ENCODE measurements around the gene CD48.
"Not testable (repeated sequence)": the region's sequence is repeated elsewhere in the genome, so short reads cannot be mapped to it uniquely, and the experiment has no call there.

Gene CD48

DNA sequence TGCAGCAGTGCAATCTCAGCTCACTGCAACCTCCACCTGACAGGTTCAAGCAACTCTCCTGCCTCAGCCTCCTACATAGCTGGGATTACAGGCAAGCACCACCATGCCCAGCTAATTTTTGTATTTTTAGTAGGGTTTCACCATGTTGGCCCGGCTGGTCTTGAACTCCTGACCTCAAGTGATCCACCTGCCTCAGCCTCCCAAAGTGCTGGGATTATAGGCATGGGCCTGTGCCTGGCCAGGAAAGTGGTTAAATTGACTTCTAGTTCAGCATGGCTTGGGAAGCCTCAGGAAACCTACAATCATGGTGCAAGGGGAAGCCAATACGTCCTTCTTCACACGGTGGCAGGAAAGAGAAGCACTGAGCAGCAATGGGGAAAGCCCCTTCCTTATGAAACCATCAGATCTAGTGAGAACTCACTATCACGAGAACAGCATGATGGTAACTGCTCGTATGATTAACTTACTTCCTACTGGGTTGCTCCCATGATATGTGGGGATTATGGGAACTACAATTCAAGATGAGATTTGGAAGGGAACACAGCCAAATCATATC lies 981 bp upstream of the CD48 start:
- peak; percentile 44 for DNase-seq

DNA sequence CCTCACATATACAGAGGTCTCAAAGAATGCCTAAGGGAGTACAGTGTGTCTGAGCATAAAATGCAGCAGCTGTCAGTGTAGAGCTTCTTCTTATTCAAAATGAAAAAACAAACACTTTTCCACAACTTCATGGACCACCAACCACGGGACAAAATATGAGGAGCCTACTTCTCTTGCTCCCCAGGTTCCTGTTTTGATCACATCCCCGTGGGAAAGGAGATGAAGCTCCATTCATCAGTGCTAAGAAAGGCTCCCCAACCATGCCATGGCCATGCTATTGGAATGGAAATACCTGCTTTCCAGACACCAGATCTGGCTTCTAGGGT lies 383 bp downstream of the CD48 start:
- no peak for DNase-seq

DNA sequence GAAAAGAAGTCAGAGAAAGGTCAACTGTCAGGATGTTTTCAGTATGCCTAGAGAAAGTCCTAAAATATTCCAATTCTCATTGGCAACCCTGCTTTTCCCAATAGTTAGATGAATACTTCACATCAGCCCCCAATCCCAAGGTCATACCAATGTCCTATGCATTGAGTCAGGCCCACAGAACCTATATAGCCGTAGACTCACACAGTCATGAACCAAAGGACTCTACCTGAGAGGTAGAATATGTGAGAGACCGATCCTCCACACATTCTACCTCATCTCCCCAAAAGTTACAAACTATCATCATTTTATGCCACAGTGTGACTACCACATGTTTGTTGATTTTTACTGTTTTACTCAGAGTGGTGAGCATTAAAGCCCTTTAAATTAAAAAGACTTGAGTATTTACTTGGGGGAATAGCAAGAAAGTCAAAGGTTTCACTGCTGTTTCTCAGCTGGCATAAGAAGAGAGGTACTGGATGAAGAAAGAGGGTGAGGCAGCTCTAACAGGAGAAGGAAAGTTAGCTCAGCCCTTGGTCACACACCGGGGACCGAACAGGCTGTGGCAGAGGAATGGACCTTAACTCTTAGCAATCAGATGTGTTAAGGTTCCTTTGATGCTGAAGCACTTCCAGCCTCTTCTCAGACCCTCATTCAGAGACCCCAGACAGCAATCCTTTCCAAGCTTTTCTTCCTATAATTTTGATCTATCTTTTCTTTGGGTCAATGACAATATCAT lies 937 bp downstream of the CD48 start:
- DNase-seq: no peak

DNA sequence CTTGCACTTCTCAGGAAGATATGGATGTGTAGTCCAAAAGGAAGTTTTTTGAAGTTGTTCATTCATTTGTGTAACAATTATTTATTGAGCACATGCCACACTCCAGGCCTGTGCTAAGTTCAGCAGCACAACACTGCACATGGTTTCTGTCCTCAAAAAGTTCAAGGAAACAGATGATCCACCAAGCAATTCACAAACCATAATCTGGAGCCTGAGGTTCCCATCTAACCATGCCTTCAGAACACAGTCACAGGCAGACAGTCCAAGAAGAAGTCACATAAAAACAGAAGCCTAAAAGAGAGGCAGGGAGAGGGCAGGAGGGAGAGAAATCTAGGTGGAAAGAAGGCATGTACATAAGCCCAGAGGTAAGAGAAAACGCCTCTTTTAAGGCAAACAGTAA lies 1.9 kb downstream of the CD48 start:
- no peak for DNase-seq

GRCh38 chr1:160708801-160709200 lies 2.8 kb downstream of the CD48 start:
- peak; percentile 38 for DNase-seq

GRCh38 chr1:160708118-160708517 lies 3.5 kb downstream of the CD48 start:
- DNase-seq: no peak

DNA sequence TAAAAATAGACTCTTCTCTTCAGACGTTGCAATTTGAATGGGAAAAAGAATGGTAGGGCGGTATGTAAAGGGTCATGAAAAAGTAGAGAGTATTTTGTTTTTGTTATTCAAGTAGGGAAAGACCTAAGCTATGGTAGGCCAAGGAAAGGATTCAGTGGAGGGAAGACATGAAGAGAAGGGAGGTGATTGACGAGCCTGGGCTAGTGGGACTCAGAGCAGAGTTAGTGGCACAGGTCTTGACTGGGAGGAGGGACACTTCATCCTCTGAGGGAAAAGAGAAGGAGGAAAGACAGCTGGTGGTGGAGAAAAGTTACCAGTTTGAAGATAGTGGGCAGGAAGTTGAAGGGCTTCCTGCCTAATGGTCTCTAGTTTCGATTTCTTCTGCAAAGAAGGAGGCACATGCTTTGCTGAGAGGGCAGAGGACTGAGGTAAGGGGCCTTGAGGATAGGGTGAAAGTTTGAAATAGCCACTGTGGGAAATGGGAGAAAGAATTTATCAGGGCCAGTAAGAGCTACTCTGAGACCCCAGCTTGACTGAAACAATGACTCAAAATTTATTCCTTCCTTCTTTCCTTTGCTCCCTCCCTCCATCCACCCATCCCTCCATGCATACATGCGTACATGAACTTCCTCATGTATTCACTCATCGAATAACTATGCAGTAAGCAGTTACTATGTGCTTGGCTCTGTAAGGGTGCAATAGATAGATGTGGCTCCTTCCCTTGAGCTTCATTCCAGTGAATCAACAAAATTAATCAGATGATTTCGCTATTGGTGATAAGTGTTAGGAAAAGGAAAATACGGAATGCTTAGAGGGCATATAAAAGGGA lies 4.2 kb downstream of the CD48 start:
- peak; percentile 19 for DNase-seq

DNA sequence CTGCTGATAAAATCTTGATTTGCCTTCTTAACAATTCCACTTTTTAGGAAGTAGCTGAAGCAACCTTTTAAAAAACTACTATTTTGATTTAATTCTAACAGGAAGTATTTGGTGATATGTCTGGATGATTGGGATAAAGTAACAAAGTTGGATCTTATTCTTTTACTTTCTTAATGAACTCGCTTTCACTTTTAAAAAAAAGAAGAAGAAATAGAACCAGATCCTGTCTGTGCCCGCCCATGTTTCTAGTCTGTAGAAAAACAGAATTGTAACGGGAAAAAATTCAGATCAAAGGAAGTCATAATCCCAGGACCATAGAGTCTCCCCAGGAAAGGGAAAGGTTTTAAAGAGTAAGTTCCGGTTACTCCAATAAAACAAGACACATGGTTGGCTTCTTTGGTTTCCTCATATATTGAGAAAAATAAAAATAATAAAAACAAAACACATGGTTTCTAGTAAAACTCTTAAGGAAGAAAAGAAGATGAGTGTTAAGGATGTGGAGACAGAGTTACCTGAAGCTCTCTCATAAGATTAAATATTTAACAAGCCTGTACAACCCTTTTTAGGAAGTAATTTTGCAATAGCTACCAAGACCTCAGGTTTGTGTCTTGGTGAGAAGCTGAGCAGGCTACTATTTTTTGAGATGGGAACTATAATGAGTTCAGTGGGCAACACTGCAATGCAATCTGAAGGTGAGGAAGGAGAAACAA lies 4.9 kb downstream of the CD48 start:
- DNase-seq: no peak

DNA sequence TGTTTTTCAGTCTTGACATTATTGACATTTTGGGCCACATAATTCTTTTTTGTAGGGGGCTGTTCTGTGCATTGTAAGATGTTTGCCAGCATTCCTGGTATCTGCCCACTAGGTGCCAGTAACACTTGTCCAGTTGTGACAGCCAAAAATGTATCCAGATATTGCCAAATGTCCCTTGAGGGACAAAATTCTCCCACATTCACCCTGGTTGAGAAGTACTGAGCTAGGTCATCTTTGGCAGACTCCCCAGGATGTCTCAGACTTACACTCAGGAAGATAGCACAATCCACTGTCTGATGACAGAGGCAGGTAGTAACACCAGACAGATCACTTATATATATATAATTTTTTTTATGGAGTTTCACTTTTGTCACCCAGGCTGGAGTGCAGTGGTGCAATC lies 5.9 kb downstream of the CD48 start:
- DNase-seq: no peak

GRCh38 chr1:160705212-160705621 lies 6.4 kb downstream of the CD48 start:
- DNase-seq: not testable (repeated sequence)

GRCh38 chr1:160704250-160704649 lies 7.4 kb downstream of the CD48 start:
- DNase-seq: no peak

- DNase-seq: no peak
Observed at GRCh38 chr1:160702100-160702499, 9.5 kb downstream of the CD48 start.

GRCh38 chr1:160692390-160692789 lies 19.2 kb downstream of the CD48 start:
- not testable (repeated sequence) for DNase-seq

DNA sequence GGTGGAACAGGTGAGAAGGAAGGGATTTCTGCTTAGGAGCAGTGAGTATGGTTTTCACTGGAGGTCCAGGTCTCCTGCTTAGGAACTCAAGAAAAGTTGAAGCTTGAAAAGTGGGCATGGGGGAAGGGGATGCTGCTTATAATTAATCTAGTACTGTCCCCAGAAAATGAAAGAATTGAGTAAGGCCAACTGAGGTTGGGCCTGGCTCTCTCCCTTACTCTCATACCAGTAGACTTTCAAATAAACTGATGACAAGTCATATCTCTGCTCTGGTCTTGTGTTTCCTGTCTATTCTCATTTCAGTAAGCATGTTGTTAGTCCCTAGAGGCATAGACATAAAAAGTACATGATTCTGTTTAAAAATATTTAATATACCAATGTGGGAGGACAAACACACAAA lies 26.4 kb downstream of the CD48 start:
- no peak for DNase-seq

- peak; percentile 43 for DNase-seq
Observed at GRCh38 chr1:160682983-160683865, 28.4 kb downstream of the CD48 start.

DNA sequence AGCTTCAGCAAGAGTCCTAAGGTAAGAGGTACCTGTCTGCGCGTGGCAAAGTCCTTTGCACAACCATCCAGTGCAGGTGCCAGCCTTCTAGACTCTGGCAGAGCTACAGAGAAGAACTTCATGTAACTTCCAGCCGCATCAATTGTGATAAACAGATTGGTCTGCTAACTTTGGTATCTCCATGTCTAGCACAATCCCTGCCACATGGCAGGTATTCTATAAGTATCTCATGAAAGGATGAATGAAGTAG lies 29.8 kb downstream of the CD48 start:
- no peak for DNase-seq

GRCh38 chr1:160681066-160681890 lies 30.3 kb downstream of the CD48 start:
- DNase-seq: peak; percentile 82

GRCh38 chr1:160680399-160680798 lies 31.2 kb downstream of the CD48 start:
- no peak for DNase-seq

DNA sequence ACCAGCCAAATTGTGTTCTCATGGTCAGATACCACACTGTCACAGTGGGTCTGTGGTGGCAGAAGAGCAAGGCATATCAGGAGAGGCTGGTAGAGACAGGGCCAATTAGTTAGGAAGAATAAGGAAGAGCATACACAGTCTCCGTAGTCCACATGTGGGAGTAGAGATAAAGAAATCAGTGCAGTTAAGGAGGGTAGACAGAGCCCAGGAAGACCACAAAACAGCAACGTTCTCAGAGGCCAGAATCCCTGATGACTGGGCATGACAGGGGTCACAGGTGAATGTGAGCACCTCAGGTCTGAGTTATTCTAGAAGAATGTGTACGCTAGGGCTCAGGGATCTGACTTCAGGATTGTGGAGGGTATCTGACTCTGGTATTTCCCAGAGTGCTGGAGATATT lies 31.7 kb downstream of the CD48 start:
- DNase-seq: no peak

GRCh38 chr1:160676869-160677597 lies 34.6 kb downstream of the CD48 start:
- no peak for DNase-seq

Measured in NK-92 treated with Interleukin-12 subunit alpha and Interleukin-12 subunit beta, amount 100 ng/mL, for 24 hours (cell line).